ENCODE data around the gene SCAPER.

DNA sequence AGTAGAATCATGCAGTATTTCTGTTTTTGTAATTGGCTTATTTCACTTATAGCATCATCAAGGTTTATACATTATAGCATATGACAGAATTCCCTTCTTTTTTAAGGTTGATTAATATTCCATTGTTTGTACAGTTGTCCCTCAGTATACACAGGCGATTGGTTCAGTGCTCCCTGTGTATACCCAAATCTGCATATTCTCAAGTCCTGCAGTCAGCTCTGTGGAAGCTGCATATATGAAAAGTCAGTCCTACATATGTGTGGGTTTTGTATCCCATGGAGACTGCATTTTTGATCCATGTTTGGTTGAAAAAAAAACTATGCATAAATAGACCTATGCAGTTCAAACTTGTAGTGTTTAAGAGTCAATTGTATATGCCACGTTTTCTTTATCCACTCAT, 440.9 kb downstream of the SCAPER start:
- TF ChIP-seq, protein P1, sequence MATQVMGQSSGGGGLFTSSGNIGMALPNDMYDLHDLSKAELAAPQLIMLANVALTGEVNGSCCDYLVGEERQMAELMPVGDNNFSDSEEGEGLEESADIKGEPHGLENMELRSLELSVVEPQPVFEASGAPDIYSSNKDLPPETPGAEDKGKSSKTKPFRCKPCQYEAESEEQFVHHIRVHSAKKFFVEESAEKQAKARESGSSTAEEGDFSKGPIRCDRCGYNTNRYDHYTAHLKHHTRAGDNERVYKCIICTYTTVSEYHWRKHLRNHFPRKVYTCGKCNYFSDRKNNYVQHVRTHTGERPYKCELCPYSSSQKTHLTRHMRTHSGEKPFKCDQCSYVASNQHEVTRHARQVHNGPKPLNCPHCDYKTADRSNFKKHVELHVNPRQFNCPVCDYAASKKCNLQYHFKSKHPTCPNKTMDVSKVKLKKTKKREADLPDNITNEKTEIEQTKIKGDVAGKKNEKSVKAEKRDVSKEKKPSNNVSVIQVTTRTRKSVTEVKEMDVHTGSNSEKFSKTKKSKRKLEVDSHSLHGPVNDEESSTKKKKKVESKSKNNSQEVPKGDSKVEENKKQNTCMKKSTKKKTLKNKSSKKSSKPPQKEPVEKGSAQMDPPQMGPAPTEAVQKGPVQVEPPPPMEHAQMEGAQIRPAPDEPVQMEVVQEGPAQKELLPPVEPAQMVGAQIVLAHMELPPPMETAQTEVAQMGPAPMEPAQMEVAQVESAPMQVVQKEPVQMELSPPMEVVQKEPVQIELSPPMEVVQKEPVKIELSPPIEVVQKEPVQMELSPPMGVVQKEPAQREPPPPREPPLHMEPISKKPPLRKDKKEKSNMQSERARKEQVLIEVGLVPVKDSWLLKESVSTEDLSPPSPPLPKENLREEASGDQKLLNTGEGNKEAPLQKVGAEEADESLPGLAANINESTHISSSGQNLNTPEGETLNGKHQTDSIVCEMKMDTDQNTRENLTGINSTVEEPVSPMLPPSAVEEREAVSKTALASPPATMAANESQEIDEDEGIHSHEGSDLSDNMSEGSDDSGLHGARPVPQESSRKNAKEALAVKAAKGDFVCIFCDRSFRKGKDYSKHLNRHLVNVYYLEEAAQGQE (IDR thresholded peaks at IDR 0.05) = no peak
- TF ChIP-seq, protein P2, sequence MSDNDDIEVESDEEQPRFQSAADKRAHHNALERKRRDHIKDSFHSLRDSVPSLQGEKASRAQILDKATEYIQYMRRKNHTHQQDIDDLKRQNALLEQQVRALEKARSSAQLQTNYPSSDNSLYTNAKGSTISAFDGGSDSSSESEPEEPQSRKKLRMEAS (IDR thresholded peaks at IDR 0.05) = no peak
- no peak for TF ChIP-seq HDAC2 (IDR thresholded peaks at IDR 0.05)
- no peak for TF ChIP-seq JUN (IDR thresholded peaks at IDR 0.05)
- TF ChIP-seq ZNF302 (CRISPR knock-in tag; IDR thresholded peaks at IDR 0.05) = no peak
- TF ChIP-seq CTCF (IDR thresholded peaks at IDR 0.05) = no peak
- no peak for TF ChIP-seq RFX5 (IDR thresholded peaks at IDR 0.05)
- no peak for TF ChIP-seq RARB (CRISPR knock-in tag; IDR thresholded peaks at IDR 0.05)
- TF ChIP-seq BHLHE40 (IDR thresholded peaks at IDR 0.05; ENCODE audit: low read depth, low read length) = no peak
- TF ChIP-seq POLR2A (IDR thresholded peaks at IDR 0.05; ENCODE audit: low read length) = no peak

Data from A549 (cell line).